GM19467 (cell line): ENCODE measurements around the gene PIP4K2C.
"Not testable (repeated sequence)": the region's sequence is repeated elsewhere in the genome, so short reads cannot be mapped to it uniquely, and the experiment has no call there.

Experiments
- ATAC-seq: cut with Tn5 transposase; IDR thresholded peaks from one replicate; pipeline ENCODE4 v1.9.1; 2021; ENCODE audit warnings: mild to moderate bottlenecking, moderate library complexity; ENCODE audit not compliant: unreplicated experiment

The PIP4K2C gene

DNA sequence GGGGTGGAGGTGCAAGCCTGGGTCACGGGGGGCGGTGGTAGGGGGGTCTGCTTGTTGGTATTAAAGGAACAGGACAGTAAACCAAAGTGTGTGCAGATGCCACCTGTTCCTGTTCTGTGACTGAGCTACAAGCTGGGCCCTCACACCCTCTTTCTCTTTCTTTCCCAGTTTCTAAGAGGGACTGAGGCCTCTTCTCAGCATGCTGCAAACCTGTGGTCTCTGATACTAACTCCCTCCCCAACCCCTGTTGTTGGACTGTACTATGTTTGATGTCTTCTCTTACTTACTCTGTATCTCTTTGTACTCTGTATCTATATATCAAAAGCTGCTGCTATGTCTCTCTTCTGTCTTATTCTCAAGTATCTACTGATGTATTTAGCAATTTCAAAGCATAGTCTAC lies 6.9 kb upstream of the PIP4K2C start:
- ATAC-seq, result no peak

DNA sequence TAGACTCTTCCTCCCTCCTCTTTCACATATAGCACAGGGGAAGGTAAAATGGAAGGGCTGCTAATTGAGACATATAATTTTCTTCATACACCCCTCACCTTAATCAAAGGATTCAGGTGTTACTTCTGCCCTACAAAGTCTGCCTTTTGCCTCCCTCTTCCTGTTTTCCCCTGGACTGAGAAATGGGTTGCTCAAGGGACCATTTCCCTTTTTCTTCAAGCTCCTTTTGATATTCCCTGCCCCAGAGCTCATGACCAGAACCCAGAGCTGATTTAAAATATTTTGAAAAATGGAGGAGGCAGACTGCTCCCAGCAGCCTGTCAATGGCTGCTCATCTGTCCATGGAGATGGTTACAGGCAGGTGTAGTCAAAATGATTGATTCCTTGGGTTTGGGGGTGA lies 6.3 kb upstream of the PIP4K2C start:
- ATAC-seq, result no peak

DNA sequence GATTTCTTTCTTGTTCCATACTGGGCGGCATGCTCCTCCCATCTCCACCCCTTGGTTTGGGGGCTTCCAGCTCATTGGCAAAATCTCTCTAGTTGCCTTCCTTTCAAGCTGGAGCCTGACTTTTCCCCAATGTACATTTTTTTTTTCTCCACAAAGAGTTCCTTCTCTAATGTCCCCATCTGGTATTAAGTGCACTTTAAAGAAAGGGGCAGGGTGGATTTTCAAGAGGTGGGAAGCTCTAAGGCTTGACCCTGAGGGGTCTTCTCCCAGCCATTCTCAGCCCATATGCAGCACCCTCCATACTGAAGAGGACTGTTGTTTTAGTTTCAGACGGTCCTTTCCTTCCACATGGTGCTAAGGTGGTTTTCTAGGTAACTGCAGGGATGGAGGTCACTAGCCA lies 5.8 kb upstream of the PIP4K2C start:
- no peak for ATAC-seq

DNA sequence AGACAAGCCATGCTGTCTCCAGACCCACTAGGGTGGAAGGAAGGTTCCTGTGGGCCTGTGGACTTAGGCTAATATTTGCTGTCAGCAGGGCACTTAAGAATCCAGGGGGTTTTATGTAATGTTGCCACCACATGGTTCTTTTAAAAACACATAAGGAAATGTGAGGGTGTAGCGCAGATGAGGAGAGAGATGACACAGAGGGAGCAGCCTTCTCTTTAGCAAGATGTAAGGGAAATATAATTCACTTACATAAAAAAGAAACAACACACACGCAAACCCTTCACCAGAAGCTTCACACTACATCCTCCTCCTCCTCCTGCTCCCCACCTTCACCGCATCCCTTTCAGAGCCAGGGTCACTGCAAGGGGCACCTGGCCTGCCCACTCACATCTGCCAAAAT lies 4.9 kb upstream of the PIP4K2C start:
- ATAC-seq, result no peak

DNA sequence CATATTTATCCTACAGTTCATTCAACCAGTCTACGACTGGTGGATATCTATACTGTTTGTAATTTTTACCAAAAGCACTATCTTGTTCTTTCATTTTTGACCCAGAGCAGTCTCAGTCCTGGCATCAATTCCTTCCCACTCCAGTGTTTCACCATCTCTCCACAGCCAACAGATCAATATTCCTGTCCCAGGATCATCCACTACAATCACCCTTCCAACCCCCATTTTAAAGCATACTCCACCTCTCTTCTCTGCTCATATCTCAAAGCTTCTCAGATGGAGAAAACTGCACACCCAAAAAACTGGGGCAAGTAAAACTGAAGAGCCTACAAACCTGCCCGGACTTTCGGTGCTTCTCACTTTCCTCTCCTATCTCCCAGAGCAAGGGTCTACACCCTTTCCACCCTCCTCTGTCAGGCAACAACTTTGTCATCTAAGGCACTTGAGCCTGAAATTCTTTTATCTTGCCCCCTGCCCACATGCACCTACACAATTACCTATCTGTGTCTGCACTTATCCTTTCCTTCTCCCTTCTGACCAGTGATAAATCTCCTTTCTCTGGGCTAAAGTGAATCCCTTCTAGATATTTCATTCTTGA lies 4.1 kb upstream of the PIP4K2C start:
- no peak for ATAC-seq

DNA sequence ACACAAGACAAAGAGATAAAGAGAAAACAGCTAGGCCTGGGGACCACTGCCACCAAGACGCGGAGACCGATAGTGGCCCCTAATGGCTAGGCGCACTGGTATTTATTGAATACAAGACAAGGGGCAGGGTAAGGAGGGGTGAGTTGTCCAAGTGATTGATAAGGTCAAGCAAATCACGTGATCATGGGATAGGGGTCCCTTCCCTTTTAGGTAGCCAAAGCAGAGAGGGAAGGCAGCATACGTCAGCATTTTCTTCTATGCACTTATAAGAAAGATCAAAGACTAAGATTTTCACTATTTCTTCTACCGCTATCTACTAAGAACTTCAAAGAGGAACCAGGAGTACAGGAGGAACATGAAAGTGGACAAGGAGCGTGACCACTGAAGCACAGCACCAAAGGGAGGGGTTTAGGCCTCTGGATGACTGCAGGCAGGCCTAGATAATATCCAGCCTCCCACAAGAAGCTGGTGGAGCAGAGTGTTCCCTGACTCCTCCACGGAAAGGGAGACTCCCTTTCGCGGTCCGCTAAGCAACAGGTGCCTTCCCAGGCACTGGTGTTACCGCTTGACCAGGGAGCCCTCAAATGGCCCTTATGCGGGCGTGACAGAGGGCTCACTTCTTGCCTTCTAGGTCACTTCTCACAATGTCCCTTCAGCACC lies 1.9 kb upstream of the PIP4K2C start:
- ATAC-seq, result not testable (repeated sequence)

DNA sequence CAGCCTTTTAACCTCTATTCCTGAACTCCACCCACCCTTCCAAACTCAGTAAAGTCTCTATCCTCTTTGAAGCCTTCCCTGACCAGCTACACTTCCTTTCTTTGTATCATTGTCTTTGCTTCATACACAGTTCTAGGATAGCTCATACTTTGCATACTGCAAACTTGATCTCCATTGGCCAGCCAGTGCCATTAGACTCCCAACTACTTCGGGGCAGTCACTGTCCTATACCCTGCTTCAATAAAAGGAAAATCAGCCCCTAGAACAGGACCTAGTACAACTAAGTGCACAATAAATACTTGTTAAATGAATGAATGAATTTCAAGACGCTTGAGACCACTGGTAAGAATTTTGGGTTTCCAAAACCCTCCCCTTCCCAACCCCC lies 521 bp upstream of the PIP4K2C start:
- no peak for ATAC-seq

DNA sequence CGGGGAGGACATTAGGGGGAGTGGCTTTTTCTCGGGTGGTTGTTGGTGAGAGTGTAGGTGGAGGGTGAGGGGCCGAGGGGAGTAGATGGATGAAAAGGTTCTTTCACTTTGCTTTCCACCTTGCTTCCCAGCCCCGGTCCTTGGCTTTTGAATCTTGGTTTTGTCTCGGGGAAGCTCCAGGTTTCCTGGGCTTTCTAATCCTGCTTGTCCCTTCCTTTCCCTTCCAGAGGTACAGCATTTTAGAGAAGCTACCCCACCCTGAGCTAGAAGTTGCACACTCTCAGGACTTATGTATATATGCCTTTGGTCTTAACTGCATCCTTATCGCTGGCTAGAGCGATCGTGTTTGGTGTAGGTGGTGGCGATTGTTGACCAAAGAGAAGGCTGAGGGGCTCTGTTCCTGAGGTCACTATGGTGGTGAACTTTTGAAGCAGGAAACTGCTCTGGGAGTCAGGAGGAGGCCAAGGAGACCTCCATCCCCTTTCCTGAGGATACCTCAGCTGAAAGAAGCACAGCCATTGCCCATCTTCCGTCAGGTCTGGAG lies 862 bp downstream of the PIP4K2C start:
- ATAC-seq, result no peak

DNA sequence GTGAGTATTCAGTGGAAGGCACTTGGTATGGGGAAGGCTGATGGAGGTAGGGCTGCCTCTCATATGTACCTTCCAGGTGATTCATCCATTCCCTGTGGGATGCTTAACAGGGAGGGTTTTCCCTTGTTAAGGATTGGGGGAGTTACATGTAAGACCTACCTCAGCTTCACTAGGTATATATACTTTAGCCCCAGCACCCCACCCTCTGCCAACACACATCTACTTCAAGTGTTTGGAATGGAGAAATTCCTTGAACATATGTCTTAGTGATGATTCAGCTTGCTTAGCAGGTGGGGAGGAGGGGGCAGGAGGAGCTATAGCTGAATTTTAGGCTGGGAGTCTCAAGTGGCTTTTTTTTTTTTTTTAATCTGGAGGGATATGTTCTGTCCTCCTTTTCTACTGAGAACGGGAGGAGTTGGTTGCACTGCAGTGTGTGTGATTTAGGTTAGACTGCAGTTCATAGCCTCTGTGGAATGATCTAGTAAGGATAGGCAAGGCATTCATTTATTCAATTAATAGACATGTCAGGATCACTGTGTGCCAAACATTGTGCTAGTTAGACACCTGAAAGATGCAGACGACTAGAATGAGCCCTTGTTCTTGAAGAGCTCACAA lies 1.7 kb downstream of the PIP4K2C start:
- ATAC-seq, result no peak

DNA sequence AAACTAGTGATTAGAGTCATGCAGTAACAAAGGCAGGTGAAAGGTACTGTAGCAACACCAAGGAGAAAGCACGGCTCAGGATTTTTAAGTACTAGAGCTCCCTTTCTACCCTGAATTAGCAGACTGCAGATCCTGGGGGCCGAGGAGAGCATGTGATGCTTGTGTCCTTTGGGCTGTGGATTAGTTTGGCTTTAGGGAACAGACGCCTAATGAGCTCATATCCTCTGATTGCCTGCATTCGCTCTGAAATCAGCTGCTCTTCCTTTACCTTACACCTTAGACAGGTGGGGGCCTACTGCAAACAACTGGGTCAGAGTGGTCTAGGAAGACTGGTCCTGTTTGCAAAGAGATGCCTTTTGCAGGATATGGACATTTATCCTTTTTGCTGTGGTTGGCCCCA lies 2.2 kb downstream of the PIP4K2C start:
- no peak for ATAC-seq

DNA sequence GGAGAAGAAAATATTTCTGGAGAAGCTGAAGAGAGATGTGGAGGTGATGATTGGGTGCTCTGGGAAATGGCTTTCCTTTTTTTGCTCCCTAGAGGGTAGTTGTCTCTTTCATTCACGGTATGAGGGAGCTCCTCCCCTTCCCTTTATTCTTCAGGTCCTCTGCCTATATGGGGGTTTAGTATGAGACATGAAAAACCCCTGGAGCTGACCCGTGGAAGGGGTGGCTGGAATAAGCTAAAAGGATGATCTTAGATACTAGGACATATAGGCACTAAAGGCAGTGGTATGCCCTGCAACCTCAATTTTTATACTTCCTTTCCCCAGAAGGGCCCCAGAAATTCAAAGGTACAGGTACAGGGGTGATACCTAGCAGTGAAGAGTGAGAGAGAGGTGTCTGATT lies 9.4 kb downstream of the PIP4K2C start:
- no peak for ATAC-seq

DNA sequence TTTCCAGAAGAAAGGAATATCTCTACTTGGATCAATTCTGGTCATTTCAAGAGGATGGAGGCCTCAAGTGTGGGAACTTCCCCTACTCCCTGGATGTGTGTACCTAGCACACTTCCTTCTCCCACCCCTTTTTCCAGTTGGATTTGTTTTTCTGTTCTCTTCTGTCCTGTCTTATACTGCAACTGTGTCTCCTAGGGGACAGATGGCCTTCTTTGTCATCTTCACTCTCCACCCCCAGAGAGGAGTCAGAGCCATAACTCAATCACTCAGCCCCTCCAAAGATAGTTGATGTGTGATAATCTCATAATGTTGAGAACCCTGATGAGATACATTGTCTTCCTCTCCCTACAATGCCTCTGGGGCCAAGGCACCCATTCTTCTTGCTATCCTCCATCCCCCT lies 11.6 kb downstream of the PIP4K2C start:
- no peak for ATAC-seq

DNA sequence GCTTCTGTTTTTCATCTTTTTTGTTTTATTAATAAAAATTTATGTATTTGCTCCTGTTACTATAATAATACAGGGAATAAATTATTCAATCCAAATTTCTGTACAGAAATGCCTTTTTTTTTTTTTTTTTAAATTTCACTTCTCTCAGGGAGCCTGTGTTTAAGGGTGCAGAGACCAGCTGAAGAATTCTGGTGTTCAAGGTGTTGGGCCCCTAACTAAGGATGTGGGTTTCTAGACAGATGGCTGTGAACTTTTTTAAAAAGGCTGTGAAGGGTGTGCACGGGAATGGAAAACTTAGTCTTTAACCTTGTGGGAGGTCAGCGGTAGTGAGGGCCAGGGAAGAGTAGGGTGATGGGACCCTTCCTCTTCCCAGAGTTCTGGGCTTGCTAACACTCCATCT lies 12.3 kb downstream of the PIP4K2C start:
- ATAC-seq, result no peak

DNA sequence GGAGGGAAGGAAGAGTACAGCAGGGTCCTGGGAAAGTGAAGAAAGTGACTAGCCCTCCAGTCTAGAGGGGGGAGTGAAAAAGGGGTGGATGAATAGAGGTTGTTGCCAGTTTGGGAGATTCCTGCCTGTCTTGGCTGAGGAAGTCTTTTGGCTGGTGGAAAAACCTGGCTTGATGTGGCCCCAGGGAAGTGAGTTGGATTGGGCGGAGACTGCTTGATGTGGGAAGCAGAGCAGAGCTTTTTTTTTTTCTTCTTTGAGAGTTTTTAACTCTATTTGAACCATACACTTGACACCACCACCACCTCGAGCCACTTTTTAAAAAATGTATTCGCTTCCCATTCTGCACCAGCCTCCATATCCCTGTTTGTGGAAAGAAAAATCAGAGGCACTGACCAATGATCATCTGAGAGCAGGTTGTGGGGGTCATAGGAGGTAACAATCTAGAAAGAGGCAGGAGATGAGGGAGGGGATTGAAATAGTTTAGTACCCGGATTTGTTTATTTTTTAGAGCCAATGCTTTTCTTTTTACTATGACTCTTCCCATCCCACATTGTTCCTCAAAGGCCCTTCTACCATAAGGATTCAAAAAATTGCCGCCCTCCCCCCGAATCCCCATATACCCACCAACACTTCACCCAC lies 12.9 kb downstream of the PIP4K2C start:
- ATAC-seq, result no peak

DNA sequence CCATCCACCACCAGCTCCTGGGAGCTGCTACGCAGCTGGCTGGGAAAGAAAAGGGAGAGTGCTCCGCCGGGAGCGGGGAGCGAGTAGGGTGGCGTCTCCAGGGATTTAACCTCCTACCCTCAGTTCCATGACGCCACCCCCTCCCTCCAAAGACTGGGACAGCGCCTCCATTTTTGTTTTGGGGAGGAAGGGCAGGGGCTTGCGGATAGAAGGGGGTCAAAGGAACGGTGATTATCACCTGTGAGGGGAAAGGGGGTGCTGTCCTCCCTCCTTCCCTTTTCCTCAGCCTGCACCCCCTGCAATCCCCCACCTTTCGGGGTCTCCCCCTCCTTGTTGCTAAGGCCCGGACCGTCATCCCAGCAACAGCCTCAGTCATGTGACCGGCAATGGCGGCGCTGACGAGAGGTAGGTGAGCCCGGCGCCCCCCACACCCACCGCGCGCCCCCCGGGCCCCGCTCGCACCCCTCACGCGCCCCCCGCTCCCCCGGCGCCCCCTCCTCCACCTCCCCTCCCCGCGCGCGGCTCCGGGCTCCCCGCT lies 13.5 kb downstream of the PIP4K2C start, which contains the start of gene DTX3:
Gene DTX3, plus strand, starts transcription at position 371 of the 538 bp plus-strand sequence. CDS start 1,694 bp downstream, outside the sequence.
- ATAC-seq, result no peak

DNA sequence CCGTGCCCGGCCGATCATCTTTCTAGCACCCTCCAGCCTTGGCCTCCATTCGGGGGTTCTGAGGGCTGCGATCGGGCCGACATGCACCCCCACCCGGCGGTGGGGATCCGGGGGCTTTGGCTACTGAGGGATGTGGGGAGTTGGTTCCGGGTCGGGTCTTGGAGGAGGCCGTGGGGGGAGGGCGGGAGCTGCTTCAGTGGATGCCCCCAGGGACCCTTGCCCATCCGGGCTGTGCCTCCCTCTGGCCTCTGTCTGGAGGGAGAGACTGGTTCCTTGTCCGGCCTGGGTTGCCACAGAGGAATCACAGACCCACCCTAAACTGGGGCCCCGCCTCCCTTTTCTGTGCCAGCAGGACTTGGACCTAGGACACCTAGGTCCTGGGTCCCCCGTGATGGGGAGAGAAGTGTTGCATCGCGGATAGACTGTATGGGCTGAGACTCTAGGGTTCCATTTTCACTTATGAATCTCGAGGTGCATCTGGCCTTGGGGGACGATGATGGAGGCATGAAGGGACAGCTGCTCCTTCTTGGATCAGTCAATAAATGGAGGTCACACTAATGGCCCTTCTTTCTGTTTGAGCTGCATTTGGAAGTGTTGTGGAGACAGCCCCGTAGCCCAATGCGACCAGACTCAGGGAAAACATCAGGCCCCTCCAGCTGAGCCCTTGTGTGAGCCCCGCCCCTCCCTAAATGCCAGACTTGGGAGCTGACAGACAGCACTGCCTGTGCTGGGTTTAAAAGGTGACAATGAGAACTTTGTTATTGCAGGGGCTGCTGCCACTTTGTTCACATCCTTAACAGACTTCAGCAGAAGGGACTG lies 14.2 kb downstream of the PIP4K2C start:
- no peak for ATAC-seq

DNA sequence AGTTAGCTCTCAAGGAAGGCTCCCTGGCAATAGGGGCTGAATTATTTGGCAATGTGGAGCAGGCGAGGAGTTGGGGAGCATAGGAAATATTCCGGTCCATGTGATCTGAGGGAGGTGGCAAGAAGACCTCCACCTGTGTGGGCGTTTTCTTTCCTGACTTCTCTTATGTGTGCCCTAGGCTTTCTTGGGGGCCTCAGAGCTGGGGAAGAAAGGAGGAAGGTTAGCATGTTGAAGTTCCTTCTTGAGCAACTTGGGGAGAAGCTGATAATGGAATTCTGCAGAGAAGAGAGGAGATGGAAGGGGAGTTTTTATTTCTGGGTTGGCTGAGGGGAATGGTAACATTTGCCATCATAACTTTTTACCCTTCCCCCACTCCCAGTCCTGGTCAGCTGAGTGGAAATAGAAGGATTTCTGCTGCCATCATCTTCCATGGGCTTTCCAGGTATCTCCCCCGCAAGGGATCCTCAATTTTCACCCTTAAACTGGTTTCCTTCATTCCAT lies 14.9 kb downstream of the PIP4K2C start:
- ATAC-seq, result no peak

DNA sequence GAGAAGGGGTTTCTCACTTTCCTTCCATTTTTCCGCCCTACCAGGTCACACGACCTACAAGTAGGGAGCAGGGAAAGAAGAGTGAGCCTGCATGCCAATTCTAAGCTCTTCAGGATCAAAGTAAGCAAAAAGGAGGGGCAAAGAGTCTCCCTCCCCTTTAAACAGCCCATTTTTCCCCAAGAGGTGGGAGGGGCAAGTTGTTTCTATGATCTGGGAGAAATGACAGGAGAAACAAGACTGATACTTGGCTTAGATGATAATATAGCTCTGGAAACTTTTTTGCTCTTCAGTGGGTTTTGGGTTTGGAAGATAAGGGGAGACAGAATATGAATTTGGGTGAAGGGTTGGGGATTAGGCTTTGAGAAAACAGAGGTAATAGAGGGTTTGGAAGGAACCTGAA lies 15.4 kb downstream of the PIP4K2C start:
- ATAC-seq, result no peak

DNA sequence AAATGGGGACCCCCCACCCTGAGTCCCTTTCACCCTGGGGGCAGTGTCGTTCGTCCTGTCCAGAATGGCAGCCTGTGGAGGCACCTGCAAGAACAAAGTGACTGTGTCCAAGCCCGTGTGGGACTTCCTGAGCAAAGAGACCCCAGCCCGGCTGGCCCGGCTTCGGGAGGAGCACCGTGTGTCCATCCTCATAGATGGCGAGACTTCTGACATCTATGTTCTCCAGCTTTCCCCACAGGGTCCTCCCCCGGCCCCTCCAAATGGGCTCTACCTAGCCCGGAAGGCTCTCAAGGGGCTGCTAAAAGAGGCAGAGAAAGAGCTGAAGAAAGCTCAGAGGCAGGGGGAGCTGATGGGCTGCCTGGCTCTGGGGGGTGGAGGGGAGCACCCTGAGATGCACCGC lies 15.8 kb downstream of the PIP4K2C start:
- ATAC-seq, result no peak

DNA sequence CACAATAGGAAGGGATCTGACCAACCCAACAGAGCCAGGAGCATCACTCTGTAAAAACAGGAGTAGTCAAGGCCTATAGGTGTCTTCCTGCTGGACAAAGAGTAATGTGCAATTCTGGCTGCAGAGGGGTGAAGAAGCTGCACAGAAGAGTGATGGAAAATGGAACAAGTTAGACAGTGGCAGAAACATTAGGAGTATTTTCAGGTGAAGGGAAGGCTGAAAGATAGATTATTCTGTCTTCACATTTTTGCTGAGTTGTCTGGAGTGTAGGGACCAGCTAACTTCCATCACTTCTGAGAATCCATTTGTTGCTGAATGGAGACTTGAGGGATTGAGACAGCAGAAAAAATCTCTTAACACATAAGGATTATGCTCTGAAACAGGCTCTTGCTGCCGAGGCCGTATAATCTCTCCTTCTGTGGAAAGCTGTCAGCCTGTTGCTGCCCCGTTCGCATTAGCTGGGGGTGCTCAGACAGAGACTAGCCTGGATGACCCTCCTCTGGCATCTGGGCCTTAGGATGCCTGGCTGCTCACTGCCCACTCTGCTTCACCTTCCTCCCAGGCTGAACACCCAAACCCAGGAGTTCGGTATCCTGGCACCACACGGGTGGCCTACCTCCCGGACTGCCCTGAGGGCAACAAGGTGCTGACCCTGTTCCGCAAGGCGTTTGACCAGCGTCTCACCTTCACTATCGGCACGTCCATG lies 17.1 kb downstream of the PIP4K2C start:
- ATAC-seq, result no peak
